AG04449 (cell line): ENCODE measurements around the gene ELL2.

Experiments
- CTCF ChIA-PET: fragments of 350-600 bp; formaldehyde crosslinking; extraction: SDS; loops from one replicate; lab custom pipeline; 2021; ENCODE audit warnings: antibody characterized with exemption; lab: Yijun Ruan, JAX
- POLR2A ChIA-PET: fragments of 400-600, 350-600 bp; formaldehyde crosslinking; extraction: SDS; loops from one replicate; lab custom pipeline; 2020; ENCODE audit warnings: antibody characterized with exemption, inconsistent platforms; lab: Yijun Ruan, JAX
- DNase-seq: peaks from one replicate; pipeline ENCODE4 v3.0.0-alpha.2; 2010; ENCODE audit warnings: low read depth, low spot score
- H3K4me3 ChIP-seq: 2 replicates; pipeline ENCODE4 v1.5.1; 2011; ENCODE audit warnings: low read depth, mild to moderate bottlenecking, control low read depth, low read length
- TF ChIP-seq, protein P1 (sequence below): IDR thresholded peaks from one replicate; pipeline ENCODE4 v1.5.1; 2011; ENCODE audit warnings: mild to moderate bottlenecking, moderate library complexity, low read length, control low read depth, inconsistent platforms; ENCODE audit not compliant: insufficient read depth; ENCODE audit errors: missing control alignments

ELL2 gene

DNA sequence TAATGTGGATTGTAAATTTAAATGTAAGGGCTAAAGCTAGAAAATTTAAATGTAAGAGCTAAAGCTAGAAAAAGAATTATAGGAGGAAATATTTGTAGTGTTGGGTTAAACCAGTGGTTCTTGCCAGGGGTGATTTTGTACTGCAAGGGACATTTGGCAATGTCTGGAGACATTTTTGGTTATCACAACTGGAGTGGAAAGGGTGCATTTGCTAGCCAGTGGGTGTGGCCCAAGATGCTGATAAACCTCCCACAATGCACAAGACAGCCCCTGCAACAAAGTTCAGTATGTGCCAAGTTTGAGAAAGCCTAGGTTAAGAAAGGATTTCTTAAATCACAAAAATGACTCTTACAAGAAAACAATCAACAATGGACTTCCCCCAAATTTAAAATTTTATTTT, 31.6 kb upstream of the ELL2 start:
- CTCF ChIA-PET = no interaction called here
- no peak overlapping the region for H3K4me3 ChIP-seq
- TF ChIP-seq, protein P1, sequence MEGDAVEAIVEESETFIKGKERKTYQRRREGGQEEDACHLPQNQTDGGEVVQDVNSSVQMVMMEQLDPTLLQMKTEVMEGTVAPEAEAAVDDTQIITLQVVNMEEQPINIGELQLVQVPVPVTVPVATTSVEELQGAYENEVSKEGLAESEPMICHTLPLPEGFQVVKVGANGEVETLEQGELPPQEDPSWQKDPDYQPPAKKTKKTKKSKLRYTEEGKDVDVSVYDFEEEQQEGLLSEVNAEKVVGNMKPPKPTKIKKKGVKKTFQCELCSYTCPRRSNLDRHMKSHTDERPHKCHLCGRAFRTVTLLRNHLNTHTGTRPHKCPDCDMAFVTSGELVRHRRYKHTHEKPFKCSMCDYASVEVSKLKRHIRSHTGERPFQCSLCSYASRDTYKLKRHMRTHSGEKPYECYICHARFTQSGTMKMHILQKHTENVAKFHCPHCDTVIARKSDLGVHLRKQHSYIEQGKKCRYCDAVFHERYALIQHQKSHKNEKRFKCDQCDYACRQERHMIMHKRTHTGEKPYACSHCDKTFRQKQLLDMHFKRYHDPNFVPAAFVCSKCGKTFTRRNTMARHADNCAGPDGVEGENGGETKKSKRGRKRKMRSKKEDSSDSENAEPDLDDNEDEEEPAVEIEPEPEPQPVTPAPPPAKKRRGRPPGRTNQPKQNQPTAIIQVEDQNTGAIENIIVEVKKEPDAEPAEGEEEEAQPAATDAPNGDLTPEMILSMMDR = no peak
- DNase-seq = no peak
- POLR2A ChIA-PET = no interaction called here

DNA sequence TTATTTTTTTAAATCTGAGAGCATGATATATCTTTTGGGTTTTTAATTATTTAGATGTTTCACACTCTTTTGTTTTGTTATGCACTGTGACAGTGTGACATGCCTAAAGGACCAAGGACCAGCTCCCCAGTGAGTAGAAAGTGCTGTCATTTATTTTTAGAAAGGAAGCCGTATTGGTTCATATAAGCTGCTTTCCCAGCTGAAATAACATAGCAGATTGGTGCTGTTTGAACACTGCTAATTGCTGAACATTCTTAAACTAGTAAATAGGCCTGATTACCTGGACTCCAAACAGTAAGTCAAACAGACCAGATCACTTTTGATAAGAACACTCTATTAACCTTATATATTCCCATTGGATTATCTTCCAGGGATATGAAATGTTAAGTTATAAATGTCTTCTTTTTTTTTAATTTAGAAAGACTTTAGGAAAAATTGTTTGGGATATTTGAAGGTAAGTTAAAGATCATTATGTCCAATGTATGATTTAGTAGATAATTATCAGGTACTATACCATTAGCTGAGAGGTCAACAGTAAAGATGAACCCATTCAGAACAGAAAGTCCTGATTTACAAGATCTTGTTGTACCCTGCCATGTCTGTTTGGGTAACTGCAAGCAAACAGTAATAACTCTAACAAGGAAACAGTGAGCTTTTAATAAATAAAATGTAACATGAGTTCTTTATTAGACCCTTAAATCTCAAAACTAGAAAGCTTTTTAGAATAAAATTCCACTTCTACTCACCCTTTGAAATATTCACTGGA, 27.8 kb upstream of the ELL2 start:
- DNase-seq = no peak
- POLR2A ChIA-PET = no interaction called here
- H3K4me3 ChIP-seq = no peak overlapping the region
- CTCF ChIA-PET = interaction anchor here (1.0 to 1.5 kb wide), 2 partner anchors 13 to 17 kb away, joined by 3 to 4 read pairs; no protein-coding TSS in a partner anchor
- TF ChIP-seq, protein P1 = no peak

DNA sequence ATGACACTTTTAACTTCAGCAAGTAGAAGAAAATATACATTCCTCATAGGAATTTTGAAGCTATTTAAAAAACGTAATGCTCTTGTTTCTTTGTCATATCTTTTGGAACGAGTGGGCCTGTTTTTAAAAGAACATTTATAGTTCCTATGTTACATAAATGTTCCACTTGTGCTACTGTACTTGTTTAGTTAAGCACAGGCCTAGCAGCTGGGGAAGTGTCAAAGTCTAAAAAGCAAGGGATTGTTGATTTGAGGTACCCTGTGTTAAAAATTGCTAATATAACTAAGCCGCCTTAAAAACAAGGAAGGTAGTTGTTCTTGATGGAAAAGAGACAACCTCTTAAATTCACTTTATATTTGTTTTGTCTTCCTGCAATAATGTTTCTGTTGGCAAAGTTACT, 27.2 kb upstream of the ELL2 start:
- CTCF ChIA-PET = interaction anchor here (1.5 kb wide), 1 partner anchor 13 kb away, joined by 4 read pairs; no protein-coding TSS in a partner anchor

DNA sequence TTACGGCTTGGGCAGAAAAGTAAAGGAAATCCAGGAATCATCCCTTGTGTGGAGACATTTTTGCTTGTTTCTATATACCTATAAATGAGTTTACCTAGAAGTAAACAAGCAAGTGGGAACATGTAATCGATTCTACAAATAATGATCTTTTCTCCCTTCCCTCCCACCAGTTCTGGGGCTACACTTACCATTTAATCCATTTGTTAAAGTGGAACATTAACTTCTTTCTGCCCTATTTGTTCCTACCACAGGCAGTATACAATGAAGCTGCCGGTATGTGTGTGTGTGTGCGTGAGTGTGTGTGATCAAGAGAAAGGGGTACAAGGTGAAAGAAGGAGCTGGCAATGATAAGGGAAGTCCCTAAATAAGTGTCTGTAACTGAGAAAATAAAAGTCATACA, 26.4 kb upstream of the ELL2 start:
- H3K4me3 ChIP-seq = no peak overlapping the region
- TF ChIP-seq, protein P1 = no peak
- DNase-seq = no peak
- ChIA-PET CTCF (interaction anchor here (1.3 to 1.5 kb wide), 2 partner anchors 14 to 348 kb away, joined by 3 to 4 read pairs; no protein-coding TSS in a partner anchor), POLR2A (no interaction called here)

More for the DNA sequence above, 27.2 kb upstream of the ELL2 start:
- no peak for DNase-seq
- H3K4me3 ChIP-seq = no peak overlapping the region
- POLR2A ChIA-PET = no interaction called here
- TF ChIP-seq, protein P1 = no peak

DNA sequence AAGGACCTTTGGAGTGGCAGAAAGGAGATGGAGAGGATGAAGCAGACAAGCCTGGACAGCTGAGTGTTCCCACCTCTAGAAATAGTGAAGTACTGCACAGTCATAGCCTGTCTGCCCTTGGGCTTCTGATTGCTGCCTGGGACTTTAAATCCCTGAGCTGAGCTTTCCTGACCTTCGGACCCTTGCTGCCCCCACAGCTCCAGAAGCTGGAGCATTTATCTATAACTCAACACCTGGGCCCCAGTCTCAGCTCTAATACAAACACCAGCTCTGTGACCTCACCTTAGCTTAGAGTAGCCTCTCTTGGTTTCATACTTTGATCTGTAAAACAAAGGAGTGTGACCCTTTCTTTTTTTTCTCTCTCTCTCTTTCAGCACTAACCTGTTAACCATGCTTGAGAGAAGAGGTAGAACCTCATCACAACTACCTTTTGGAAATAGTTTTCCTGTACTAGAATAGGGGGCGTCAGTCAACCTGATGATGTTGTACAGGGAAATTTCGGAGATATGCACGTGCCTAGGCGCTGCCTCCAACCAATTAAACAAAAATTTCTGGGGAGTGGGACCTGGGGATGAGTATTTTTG, 25.4 kb upstream of the ELL2 start:
- POLR2A ChIA-PET = no interaction called here
- H3K4me3 ChIP-seq = no peak overlapping the region

More for the DNA sequence above, 25.4 kb upstream of the ELL2 start:
- CTCF ChIA-PET = interaction anchor here (1.2 to 1.7 kb wide), 3 partner anchors 8 to 26 kb away, joined by 3 to 9 read pairs (median 8); partner anchors contain the start of gene ELL2
- TF ChIP-seq, protein P1 = no peak
- DNase-seq = no peak
